Muscle of leg (tissue), 11 donors: Measurements from ENCODE around the gene STAT1. TPM values are rescaled to one million over a fixed set of nuclear protein-coding genes. Genes with fewer than 3 reads are reported as not detected.

Source experiments
- DNase-seq: peaks from one replicate; pipeline ENCODE4 v3.0.0; 2013
- H3K27ac ChIP-seq: one replicate; pipeline ENCODE4 v1.5.1; 2013; ENCODE audit warnings: mild to moderate bottlenecking, low read length, control low read depth
- H3K27me3 ChIP-seq: one replicate; pipeline ENCODE4 v1.6.1; 2013; ENCODE audit warnings: low read length; ENCODE audit not compliant: control insufficient read depth, insufficient read depth
- H3K36me3 ChIP-seq: one replicate; pipeline ENCODE4 v1.6.1; 2013; ENCODE audit warnings: low read length; ENCODE audit not compliant: control insufficient read depth, insufficient read depth
- H3K4me1 ChIP-seq: one replicate; pipeline ENCODE4 v1.6.1; 2013; ENCODE audit warnings: low read length; ENCODE audit not compliant: control insufficient read depth, insufficient read depth
- H3K4me3 ChIP-seq: one replicate; pipeline ENCODE4 v1.5.1; 2013; ENCODE audit warnings: low read length, control low read depth
- H3K9me3 ChIP-seq: replicated peaks from 2 replicates; pipeline ENCODE4 v1.6.1; 2013; ENCODE audit warnings: low read depth, low read length; ENCODE audit not compliant: control insufficient read depth
- WGBS: methylation state at CpG from one replicate; pipeline ENCODE4 v1.1.5; 2013; ENCODE audit warnings: missing lambda C conversion rate; ENCODE audit not compliant: insufficient coverage; 5-methylcytosine and 5-hydroxymethylcytosine counted together
- polyA plus RNA-seq, 8 donors: library from polyadenylated mRNA; unstranded; fragments of 120-200 nt; gene quantifications; one replicate each; pipeline versions ENCODE4 v1.2.1 to v1.2.3, GENCODE V29; 2013; ENCODE audit warnings: inconsistent platforms in 1 of 8, low replicate concordance in 1 of 8; ENCODE audit not compliant: insufficient read length in 8 of 8, insufficient read depth in 1 of 8
- total RNA-seq: library from RNA; stranded (reverse); fragments of 120-200 nt; gene quantifications from one replicate; pipeline ENCODE4 v1.2.4, GENCODE V29; 2013

STAT1 gene
- total and polyA plus RNA-seq, 9 donors = 23.6 to 36.0 (median 31.1) TPM

DNA sequence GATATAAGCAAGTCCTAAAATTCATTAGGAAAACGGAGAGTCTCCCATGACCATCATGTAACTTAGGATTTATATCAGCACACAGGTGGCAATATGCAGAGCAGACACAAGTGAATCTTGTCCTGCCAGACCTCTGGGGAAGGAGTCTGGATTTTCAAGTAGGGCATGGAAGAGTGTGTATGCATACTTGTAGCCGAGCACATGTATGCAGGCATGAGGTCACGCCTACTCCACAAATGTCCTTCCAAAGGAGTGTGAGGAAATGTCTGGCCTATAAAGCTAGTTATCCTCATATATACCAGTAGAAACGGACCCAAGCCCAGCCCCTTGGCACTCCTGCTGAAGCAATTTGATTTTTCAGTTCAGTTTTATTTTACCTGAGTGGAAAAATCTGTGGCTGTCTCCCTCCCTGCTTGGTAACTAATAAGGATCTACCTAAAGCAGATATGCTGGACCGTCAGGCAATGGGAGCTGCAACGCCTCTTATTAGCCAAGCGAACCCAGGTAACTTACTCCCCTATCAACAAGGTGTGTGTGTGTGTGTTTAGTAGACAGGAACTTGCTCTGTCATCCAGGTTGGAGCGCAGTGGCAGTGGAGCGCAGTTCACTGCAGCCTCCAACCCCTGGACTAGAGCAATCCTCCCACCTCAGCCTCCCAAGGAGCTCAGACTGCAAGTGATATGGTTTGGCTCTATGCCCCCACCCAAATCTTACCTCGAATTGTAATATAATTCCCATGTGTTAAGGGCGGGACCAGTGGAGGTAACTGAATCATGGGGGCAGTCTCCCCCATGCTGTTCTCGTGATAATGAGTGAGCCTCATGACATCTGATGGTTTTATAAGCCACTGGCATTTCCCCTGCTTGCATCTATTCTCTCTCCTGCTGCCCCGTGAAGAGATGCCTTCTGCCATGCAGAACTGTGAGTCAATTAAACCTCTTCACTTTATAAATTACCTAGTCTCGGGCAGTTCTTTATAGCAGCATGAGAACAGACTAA is 2.8 kb downstream of the STAT1 start:
- WGBS = 89% methylated on average over 4 of the region's 14 CpGs
- Histone ChIP-seq H3K27me3 (no peaks in the 10 kb centered on the region), H3K36me3 (peaks cover 34% of the 10 kb centered on the region), H3K27ac (no peak overlapping the region), H3K9me3 (no peaks in the 10 kb centered on the region), H3K4me1 (peaks cover 30% of the 10 kb centered on the region), H3K4me3 (peak overlapping the region; percentile 14)
- no peak for DNase-seq

DNA sequence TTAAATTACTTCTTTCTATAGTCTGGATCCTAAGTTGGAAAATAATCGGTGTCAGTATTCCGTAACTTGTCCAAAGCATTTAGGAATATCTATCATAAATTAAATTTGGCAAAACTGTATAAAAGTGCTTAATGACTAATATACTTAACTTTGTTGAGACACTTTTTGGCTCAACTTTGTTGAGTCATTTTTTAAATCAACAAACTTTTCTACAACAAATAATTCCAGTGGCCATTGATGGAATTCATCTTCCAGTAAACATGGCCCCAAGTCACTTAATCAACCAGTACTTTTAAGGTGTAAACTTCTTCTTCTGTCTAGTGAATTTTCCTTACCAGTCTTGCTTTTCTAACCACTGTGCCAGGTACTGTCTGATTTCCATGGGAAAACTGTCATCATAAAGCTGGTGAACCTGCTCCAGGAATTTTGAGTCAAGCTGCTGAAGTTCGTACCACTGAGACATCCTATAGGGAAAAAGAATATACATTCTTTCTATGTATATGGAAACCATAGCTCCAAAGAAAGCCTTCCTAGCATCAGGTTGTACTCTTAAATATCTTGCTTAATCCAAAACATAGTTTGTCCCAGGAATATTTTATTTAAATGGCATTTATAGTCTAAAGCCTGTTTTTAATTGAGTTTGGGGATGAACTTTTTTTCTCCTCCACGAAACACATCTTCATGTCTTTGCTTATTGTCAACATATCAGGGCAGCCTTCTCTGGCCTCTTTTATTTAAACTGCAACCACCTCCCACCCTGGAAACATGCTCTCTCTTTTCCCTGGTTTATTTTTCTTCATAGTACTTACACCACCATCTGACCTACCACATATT is 4.2 kb downstream of the STAT1 start:
- no peaks in the 10 kb centered on the region for H3K27me3 ChIP-seq
- peaks cover 45% of the 10 kb centered on the region for H3K36me3 ChIP-seq
- H3K27ac ChIP-seq = no peak overlapping the region
- no peak overlapping the region for H3K4me3 ChIP-seq
- H3K9me3 ChIP-seq = no peaks in the 10 kb centered on the region
- no peak for DNase-seq
- peaks cover 28% of the 10 kb centered on the region for H3K4me1 ChIP-seq
- 100% methylated on average over 1 of the region's 4 CpGs for WGBS

DNA sequence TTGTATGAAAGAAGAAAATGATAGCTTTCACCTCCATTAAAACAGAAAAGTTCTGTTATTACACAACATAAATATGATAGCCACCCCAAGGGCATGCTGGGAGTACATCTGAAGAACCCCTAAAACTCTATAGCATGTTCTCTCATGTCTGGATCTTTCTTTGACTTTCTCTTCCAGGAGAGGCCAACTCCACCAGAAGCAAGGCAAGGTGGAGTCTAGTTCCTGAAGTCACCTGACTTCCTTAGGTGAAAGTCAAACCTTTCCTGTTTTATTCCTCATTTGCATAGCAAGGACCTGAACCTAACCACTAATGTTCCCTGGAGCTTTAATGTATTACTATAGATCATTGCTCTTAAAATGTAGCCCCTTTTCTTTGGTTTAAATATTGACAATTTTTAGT is 5.7 kb downstream of the STAT1 start:
- DNase-seq = no peak
- Histone ChIP-seq H3K27ac (no peak overlapping the region), H3K4me3 (no peak overlapping the region), H3K36me3 (peaks cover 60% of the 10 kb centered on the region), H3K9me3 (no peaks in the 10 kb centered on the region), H3K27me3 (no peaks in the 10 kb centered on the region), H3K4me1 (peaks cover 24% of the 10 kb centered on the region)

DNA sequence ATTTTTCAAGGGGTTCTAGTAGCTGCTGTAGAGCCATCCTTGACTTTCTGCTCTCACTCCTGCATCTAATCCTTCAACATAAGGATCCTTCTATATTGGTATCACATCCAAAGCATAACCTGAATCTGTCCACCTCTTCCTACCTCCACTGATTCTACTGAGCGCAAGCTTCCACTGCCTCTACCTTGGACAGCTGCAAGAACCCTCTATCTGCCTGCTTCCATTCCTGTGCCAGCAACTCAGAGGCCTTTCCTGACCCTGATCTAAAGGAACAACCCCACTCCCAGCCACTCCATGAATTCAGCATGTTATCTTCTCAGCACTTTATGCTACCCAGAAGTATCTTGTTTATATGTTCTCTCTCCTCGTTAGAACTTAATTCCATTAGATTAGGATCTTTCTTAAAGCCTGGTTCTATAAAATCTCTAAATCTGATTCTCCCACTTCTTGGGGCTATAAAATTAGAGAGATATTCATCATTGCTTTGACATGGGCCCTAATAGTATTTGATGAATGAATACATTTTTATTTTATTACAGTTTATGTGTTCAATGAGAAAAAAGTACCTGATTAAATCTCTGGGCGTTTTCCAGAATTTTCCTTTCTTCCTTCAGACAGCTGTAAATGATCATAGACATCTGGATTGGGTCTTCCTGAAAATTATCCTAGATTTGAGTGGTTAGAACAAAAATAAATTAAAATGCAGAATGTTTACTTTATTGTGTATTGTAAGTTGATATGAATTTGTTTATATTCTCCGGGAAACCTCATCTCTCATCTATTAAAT is 6.8 kb downstream of the STAT1 start:
- no peaks in the 10 kb centered on the region for H3K27me3 ChIP-seq
- no peak overlapping the region for H3K27ac ChIP-seq
- peaks cover 60% of the 10 kb centered on the region for H3K36me3 ChIP-seq
- no peaks in the 10 kb centered on the region for H3K9me3 ChIP-seq
- DNase-seq = no peak
- H3K4me3 ChIP-seq = no peak overlapping the region
- 100% methylated on average over 1 of the region's 4 CpGs for WGBS
- H3K4me1 ChIP-seq = peaks cover 15% of the 10 kb centered on the region

DNA sequence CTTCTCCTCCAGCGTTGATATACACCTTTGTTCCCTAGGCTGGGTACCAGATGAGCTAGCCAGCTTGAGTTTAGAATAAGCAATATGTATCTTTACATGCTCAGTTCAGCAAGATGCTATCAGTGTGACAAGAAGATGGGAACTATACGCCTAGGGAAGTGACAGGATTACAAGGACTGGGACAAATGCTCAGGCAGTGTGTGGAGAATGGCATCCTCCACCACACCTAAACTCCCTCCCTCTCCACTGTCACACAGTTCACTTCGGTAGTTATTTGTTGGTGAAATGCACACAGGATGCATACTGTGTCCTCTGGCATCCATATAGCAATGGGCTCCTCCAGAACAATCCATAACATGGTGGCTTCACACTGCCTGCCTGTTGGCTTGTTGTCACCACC is 7.7 kb downstream of the STAT1 start:
- no peaks in the 10 kb centered on the region for H3K27me3 ChIP-seq
- no CpG with 5 or more reads among the region's 3 CpGs for WGBS
- peaks cover 6% of the 10 kb centered on the region for H3K4me1 ChIP-seq
- H3K9me3 ChIP-seq = no peaks in the 10 kb centered on the region
- DNase-seq = no peak
- H3K27ac ChIP-seq = no peak overlapping the region
- no peak overlapping the region for H3K4me3 ChIP-seq
- peaks cover 60% of the 10 kb centered on the region for H3K36me3 ChIP-seq

DNA sequence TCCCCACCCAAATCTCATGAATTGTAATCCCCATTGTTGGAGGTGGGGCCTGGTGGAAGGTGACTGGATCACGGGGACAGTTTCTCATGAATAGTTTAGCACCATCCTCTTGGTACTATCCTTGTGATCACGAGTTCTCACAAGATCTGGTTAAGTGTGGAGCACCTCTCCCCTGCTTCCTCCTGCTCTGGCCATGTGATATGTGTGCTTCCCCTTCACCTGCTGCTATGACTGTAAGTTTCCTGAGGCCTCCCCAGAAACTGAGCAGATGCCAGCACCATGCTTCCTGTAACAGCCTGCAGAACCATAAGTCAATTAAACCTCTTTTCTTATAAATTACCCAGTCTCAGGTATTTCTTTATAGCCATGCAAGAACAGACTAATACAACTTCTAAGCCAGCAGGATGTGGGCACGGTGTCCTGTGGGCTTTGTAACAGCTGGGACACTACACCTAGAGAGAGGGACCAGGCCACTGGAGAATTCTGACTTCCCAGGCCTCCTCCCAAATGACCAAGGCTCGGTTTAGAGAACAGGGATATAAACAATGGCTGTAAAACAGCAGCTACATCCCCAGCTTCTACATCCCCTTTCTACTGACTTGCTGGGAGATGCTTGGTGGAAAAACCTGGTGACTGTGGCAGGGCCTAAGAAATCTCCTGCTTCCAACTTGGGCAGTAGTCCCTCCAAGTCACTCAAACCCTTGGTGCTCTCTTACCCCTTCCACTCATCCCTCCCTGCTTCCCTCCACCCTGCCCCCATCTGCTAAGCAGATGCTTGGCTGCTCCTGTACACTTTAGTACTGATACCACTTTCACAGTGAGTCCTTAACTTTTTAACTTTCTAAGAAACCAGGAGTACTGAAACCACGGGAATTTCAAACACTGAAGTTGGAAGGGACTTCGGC is 10.3 kb downstream of the STAT1 start:
- no peak for DNase-seq
- no peaks in the 10 kb centered on the region for H3K4me1 ChIP-seq
- no peak overlapping the region for H3K4me3 ChIP-seq
- H3K27ac ChIP-seq = no peak overlapping the region
- no peaks in the 10 kb centered on the region for H3K27me3 ChIP-seq
- 100% methylated on average over 2 of the region's 6 CpGs for WGBS
- H3K36me3 ChIP-seq = peaks cover 76% of the 10 kb centered on the region
- H3K9me3 ChIP-seq = no peaks in the 10 kb centered on the region

DNA sequence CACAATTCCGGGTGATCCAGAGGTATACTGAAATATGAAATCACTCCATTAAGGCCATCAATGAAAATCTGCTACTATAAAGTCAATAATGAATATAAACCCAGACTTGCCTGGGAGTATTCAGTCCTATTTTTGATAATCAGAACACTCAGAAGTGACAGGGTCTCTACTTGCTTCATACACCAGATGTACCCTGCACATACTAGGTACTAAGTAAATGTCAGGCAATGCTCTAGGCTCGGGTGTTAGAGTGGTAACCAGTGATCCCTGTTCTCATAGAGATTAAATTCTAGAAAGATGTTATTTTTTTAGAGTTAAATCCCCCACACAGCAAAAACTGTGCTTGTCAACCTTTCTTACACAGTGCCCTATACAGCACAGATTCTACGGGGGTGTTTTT is 12.3 kb downstream of the STAT1 start:
- H3K4me1 ChIP-seq = no peaks in the 10 kb centered on the region
- no peak overlapping the region for H3K4me3 ChIP-seq
- H3K27me3 ChIP-seq = no peaks in the 10 kb centered on the region
- no peak for DNase-seq
- no peak overlapping the region for H3K27ac ChIP-seq
- no CpG with 5 or more reads among the region's 3 CpGs for WGBS
- peaks cover 84% of the 10 kb centered on the region for H3K36me3 ChIP-seq
- no peaks in the 10 kb centered on the region for H3K9me3 ChIP-seq

DNA sequence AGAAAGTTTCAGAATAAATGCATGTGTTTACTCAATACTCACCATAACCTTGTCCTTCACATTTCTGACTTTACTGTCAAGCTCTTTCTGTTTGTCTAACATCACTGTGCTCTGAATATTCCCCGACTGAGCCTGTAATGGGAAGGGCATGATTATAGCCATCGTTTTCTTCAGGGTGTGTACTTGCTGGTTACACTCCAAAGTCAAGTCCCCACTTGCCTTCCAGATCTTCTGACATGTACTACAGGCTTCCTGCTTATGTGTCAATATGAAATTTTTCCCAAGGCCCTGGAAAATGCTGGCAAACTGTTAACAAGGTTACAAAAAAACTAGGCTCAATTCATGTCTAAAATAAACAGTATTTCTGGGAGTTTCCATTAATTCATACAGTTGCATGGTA is 12.9 kb downstream of the STAT1 start:
- no peak overlapping the region for H3K4me3 ChIP-seq
- no peaks in the 10 kb centered on the region for H3K27me3 ChIP-seq
- no peak for DNase-seq
- H3K4me1 ChIP-seq = no peaks in the 10 kb centered on the region
- 85% methylated on average over 2 of the region's 2 CpGs for WGBS
- no peak overlapping the region for H3K27ac ChIP-seq
- no peaks in the 10 kb centered on the region for H3K9me3 ChIP-seq
- peaks cover 84% of the 10 kb centered on the region for H3K36me3 ChIP-seq

DNA sequence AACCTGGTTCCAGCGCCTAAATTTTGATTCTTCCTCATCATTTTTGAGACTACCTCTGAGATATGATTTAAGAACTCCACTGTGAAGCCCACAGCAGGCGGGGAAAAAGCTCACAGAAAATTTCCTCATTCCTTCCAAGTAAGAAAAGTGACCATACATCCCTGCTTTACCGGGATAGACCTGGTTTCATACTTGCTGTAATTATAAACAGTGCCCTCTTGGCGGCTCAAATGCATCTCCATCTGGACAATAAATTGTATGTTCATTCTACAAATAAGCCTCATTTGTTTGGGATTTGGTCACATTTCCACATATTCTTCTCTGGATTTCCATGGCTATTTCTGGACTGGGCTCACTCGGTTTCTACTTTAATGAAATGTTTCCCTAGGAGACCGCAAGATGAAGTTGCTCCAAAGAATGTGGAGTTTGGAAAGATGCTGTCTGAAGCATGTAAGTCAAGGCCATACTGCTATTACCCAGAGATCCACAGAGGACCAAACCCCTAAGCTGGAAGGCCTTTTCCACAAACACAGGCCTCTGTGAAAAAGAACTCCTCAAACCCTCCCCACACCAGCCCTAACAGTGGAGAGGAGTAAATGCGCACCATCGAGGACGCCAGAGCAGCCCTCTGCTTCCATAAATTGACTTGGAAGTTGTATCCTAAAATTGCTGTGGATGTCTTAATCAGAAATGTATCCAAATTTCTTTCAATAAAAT is 13.9 kb downstream of the STAT1 start:
- no peak for DNase-seq
- 100% methylated on average over 1 of the region's 9 CpGs for WGBS
- Histone ChIP-seq H3K9me3 (no peaks in the 10 kb centered on the region), H3K4me3 (no peak overlapping the region), H3K27me3 (no peaks in the 10 kb centered on the region), H3K36me3 (peaks cover 86% of the 10 kb centered on the region), H3K27ac (no peak overlapping the region), H3K4me1 (no peaks in the 10 kb centered on the region)
